Neural crest cell (in vitro differentiated cells): ENCODE data around the gene MATCAP1. TPM values are rescaled to one million over a fixed set of nuclear protein-coding genes. Genes with fewer than 3 reads are reported as not detected.

Source experiments
- DNase-seq: peaks from one replicate; pipeline ENCODE4 v3.0.0; 2021; ENCODE audit warnings: low read depth, mixed read lengths, low spot score
- H3K27ac Mint-ChIP-seq: one replicate; pipeline ENCODE4 v1.8.0; 2021; ENCODE audit warnings: mild to moderate bottlenecking, mixed read lengths; ENCODE audit not compliant: unreplicated experiment
- H3K27me3 Mint-ChIP-seq: 2 replicates; pipeline ENCODE4 v1.8.0; 2021; ENCODE audit warnings: low read depth, mild to moderate bottlenecking, mixed read lengths
- H3K36me3 Mint-ChIP-seq: 2 replicates; pipeline ENCODE4 v1.8.0; 2021; ENCODE audit warnings: low read depth, mild to moderate bottlenecking, mixed read lengths
- H3K4me1 Mint-ChIP-seq: 2 replicates; pipeline ENCODE4 v1.8.0; 2021; ENCODE audit warnings: mixed read lengths
- H3K4me3 Mint-ChIP-seq: one replicate; pipeline ENCODE4 v1.8.0; 2021; ENCODE audit warnings: mild to moderate bottlenecking, mixed read lengths
- H3K9me3 Mint-ChIP-seq: 2 replicates; pipeline ENCODE4 v1.8.0; 2021; ENCODE audit warnings: mixed read lengths
- total RNA-seq: library from RNA; stranded (reverse); gene quantifications from 2 replicates; pipeline ENCODE4 v1.2.1, GENCODE V29; 2021
- TF ChIP-seq, protein P1 (sequence below): fragments of 200-600 bp; sonication (generic); conservative IDR thresholded peaks from 2 replicates; pipeline ENCODE4 v1.5.0; 2021; ENCODE audit warnings: antibody characterized with exemption, mild to moderate bottlenecking

Gene MATCAP1
- total RNA-seq, 1 donor from 2014 or later = 97.7 TPM

DNA sequence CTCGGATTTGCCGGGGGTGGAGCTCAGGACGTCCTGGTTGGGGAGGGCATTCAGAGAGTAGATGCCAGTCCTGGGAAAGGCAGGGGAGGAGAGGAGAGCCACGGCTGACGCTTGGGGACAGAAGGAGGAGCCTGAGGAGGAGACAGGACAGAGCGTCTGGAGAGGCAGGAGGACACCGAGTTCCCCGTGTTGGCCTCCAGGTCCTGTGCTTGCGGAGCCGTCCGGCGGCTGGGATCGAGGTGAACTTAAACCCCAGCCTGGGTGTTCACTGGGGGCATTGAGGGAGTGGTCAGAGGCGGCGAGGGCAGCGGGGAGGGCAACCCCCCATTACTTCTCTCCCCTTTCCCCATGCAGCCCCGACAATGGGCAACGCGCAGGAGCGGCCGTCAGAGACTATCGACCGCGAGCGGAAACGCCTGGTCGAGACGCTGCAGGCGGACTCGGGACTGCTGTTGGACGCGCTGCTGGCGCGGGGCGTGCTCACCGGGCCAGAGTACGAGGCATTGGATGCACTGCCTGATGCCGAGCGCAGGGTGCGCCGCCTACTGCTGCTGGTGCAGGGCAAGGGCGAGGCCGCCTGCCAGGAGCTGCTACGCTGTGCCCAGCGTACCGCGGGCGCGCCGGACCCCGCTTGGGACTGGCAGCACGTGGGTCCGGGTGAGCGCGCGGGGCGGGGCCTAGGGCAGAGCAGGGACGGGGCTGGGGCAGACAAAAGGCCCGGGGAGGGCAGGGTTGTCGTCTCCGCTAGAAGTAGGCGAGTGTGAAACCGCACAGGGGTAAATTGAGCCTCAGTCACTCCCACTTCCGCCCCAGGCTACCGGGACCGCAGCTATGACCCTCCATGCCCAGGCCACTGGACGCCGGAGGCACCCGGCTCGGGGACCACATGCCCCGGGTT is 9.7 kb downstream of the MATCAP1 start:
- no peak overlapping the region for H3K27ac Mint-ChIP-seq
- peaks cover 2% of the 10 kb centered on the region for H3K36me3 Mint-ChIP-seq
- H3K4me3 Mint-ChIP-seq = peak overlapping the region; percentile 87
- TF ChIP-seq, protein P1, sequence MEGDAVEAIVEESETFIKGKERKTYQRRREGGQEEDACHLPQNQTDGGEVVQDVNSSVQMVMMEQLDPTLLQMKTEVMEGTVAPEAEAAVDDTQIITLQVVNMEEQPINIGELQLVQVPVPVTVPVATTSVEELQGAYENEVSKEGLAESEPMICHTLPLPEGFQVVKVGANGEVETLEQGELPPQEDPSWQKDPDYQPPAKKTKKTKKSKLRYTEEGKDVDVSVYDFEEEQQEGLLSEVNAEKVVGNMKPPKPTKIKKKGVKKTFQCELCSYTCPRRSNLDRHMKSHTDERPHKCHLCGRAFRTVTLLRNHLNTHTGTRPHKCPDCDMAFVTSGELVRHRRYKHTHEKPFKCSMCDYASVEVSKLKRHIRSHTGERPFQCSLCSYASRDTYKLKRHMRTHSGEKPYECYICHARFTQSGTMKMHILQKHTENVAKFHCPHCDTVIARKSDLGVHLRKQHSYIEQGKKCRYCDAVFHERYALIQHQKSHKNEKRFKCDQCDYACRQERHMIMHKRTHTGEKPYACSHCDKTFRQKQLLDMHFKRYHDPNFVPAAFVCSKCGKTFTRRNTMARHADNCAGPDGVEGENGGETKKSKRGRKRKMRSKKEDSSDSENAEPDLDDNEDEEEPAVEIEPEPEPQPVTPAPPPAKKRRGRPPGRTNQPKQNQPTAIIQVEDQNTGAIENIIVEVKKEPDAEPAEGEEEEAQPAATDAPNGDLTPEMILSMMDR = no peak
- peak; percentile 65 for DNase-seq
- H3K27me3 Mint-ChIP-seq = peaks cover 68% of the 10 kb centered on the region
- no peaks in the 10 kb centered on the region for H3K9me3 Mint-ChIP-seq
- peaks cover 37% of the 10 kb centered on the region for H3K4me1 Mint-ChIP-seq

DNA sequence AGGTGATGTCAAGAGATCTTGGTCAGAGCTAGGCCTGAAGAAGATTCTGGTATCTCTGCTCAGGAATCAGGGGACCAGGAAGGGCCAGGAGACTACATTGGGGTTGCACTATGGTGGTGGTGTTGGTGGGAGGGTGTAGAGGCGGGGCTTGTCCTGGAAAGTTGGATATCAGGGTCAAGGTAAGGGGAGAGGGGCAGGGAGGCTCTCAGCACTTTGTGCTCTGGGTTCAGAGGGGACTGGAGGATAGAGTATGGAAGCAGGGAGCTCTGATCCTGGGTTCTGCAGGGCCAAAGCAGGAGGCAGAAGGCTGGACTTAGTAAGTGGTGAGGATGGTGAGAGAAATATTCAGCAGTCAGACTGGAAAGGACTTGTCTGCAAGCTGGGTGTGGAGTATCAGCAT is 10.4 kb downstream of the MATCAP1 start:
- no peak for DNase-seq
- H3K36me3 Mint-ChIP-seq = no peaks in the 10 kb centered on the region
- H3K4me3 Mint-ChIP-seq = peak overlapping the region; percentile 87
- H3K9me3 Mint-ChIP-seq = no peaks in the 10 kb centered on the region
- H3K4me1 Mint-ChIP-seq = peaks cover 32% of the 10 kb centered on the region
- H3K27ac Mint-ChIP-seq = no peak overlapping the region
- peaks cover 69% of the 10 kb centered on the region for H3K27me3 Mint-ChIP-seq
- TF ChIP-seq, protein P1 = no peak

DNA sequence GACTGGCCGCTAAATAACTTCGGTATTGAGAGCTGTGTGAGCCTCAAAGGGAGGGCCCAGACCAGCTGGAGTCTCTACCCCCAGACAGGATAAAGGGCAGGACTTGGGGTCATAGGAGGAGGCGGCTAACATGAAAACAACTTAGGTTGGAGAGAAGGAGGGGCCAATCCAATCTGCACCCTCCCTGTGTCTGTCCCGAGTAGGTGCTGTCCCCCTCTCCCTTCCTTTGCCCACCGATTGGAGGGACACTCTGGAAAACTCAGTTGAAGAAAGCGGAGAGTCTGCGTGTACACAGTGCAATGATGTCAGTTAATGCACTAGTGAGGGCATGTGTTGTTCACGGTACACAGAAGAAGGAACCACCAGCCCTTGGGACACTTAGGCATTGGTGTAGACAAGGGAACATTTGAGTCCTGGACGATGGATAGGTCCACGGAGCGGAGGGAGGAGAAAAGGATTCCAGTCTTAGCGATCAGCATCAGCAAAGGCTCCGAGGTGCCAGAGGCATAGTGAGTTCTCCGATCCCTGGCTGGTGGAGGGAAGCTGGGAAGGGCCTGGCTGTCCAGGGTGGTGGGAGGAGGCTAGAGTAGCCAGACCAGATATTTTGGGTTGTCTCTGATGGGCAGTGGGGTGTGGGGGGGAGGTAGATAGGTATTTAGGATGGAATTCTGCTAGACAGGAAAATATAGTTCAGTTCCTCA is 12.7 kb downstream of the MATCAP1 start:
- H3K4me1 Mint-ChIP-seq = peaks cover 32% of the 10 kb centered on the region
- TF ChIP-seq, protein P1 = no peak
- no peak overlapping the region for H3K27ac Mint-ChIP-seq
- no peaks in the 10 kb centered on the region for H3K9me3 Mint-ChIP-seq
- H3K36me3 Mint-ChIP-seq = no peaks in the 10 kb centered on the region
- H3K27me3 Mint-ChIP-seq = peaks cover 81% of the 10 kb centered on the region
- H3K4me3 Mint-ChIP-seq = peak overlapping the region; percentile 88
- no peak for DNase-seq

DNA sequence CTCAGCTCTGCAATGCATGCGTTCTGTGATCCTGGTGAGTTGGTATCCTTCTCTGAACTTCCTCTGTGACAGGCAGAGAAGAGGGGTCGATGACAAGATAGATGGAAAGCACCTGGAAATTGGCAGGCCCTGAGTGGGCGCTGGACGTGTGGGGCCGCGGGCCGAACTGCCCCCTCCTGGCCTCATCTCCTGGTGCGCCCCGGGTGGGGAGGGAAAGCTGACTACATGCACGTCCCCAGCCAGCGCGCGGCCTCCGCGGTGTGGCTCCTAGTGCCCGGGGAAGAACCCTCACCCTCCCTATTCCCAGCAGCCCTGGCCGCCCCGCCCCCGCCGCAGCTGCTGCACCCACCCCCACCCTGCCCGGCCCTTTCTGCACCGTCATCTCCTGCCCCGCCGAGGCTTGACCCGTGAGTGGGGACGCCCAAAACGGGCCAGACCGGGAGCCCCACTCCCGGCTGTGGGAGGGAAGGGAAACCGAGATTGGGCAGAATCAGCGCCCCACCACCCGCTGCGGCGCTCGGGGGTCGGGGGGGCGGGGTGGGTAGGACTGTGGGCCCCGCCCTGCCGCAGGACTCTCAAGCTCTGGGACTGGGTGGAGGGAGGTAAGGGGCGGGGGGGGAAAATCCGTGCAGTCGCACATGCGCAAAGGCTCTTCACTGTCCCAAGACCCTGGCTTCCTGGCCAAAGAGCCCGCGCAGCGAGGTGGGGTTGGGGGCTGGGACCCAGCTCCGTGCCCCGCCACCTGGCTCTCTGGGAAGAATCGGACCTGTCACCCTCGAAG is 13.4 kb downstream of the MATCAP1 start, which contains the start of gene NOL3:
NOL3 (plus strand) TSS at position 371 of the 781 bp plus-strand sequence.
- H3K27me3 Mint-ChIP-seq = peaks cover 82% of the 10 kb centered on the region
- no peaks in the 10 kb centered on the region for H3K9me3 Mint-ChIP-seq
- no peaks in the 10 kb centered on the region for H3K36me3 Mint-ChIP-seq
- TF ChIP-seq, protein P1 = no peak
- peaks cover 32% of the 10 kb centered on the region for H3K4me1 Mint-ChIP-seq
- peak; percentile 48 for DNase-seq
- H3K4me3 Mint-ChIP-seq = peak within 1 kb of the TSS; percentile 88
- H3K27ac Mint-ChIP-seq = no peak within 1 kb of the TSS

DNA sequence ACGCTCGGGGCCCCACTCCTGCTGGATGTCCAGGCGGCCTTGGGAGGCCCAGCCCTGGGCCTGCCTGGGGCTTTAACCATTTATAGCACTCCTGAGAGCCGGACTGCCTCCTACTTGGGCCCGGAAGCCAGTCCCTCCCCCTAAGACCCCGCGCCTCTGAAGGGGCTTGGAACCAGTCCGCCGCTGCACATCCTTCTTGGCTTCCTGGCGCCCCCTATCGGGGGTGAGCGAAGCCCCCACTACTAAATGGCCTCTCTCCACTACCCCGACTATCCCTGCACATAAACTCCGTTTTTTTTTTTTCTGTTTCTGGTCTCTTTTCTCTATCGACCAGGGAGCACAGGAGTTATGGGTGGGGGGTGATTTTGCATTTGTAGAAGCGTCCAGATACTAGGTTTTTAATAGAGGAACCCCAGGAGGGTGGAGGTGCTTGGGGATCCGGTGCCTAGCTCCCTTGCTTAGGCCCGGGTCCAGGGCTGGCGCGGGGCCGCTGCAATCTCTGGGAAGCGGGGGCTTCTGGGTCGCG is 14.1 kb downstream of the MATCAP1 start:
- Mint-ChIP-seq H3K9me3 (no peaks in the 10 kb centered on the region), H3K4me3 (peak overlapping the region; percentile 88), H3K27ac (no peak overlapping the region), H3K27me3 (peaks cover 85% of the 10 kb centered on the region), H3K36me3 (no peaks in the 10 kb centered on the region), H3K4me1 (peaks cover 32% of the 10 kb centered on the region)
- TF ChIP-seq, protein P1 = peak; percentile 75
- peak; percentile 86 for DNase-seq
